ENCODE results near the gene DLGAP4.

The DLGAP4 gene

DNA sequence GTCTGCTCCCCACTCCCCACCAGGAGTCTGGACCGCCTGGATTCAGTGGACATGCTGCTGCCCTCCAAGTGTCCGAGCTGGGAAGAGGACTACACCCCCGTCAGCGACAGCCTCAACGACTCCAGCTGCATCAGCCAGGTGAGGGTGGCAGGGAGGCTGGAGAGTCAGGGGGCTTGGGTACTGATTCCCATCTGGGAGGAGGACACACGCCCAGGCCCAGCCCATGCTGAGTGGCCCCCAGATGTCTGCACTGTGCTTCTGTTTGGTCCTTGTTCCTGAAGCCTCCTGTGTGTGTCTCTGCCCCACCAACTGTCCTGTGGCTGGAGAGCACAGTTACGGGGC, 133.6 kb downstream of the DLGAP4 start:
- TF ChIP-seq, protein P1, sequence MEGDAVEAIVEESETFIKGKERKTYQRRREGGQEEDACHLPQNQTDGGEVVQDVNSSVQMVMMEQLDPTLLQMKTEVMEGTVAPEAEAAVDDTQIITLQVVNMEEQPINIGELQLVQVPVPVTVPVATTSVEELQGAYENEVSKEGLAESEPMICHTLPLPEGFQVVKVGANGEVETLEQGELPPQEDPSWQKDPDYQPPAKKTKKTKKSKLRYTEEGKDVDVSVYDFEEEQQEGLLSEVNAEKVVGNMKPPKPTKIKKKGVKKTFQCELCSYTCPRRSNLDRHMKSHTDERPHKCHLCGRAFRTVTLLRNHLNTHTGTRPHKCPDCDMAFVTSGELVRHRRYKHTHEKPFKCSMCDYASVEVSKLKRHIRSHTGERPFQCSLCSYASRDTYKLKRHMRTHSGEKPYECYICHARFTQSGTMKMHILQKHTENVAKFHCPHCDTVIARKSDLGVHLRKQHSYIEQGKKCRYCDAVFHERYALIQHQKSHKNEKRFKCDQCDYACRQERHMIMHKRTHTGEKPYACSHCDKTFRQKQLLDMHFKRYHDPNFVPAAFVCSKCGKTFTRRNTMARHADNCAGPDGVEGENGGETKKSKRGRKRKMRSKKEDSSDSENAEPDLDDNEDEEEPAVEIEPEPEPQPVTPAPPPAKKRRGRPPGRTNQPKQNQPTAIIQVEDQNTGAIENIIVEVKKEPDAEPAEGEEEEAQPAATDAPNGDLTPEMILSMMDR (IDR thresholded peaks at IDR 0.05; ENCODE audit: low read depth, low read length, missing control alignments), result no peak
- no peak overlapping the region for H3K4me3 ChIP-seq (ENCODE audit: low read depth, low read length)
- DNase-seq (ENCODE audit: low read depth), result no peak
- in situ Hi-C loops (cut with HindIII; ENCODE audit: low sequenced_read_pairs), result no loop called here

DNA sequence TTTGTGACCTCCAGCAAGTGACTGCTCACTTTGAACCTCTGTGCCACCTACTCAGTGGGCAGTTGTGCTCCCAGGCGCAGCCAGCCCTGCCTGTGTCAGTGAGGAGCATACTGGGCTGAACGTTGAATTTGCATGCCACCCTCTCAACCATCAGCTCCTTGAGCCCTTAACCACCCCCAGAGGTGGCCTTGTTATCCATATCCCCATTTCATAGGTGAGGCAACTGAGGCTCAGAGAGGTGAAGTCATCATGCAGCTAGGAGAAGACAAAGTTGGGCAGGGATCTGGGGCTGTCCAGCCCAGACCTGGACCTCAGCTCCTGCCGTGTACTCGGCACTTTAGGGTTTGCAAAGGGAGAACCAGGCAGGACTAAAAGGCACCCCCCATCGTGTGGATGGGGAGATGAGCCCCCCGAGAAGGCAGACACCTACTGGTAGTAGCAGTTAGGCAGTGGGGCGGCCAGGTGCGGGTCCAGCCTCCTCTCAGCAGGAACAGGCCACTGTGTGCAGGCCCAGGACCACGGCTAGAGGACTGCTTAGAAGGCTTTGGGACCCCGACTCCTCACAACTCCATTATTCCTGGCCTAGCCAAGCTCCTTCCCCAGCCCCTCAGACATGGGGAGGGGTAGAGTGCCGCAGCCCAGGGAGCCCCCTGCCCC, 134.4 kb downstream of the DLGAP4 start:
- H3K4me3 ChIP-seq (ENCODE audit: low read depth, low read length), result no peak overlapping the region
- no peak for DNase-seq (ENCODE audit: low read depth)
- TF ChIP-seq, protein P1 (IDR thresholded peaks at IDR 0.05; ENCODE audit: low read depth, low read length, missing control alignments), result no peak
- in situ Hi-C loops (cut with HindIII; ENCODE audit: low sequenced_read_pairs), result no loop called here

DNA sequence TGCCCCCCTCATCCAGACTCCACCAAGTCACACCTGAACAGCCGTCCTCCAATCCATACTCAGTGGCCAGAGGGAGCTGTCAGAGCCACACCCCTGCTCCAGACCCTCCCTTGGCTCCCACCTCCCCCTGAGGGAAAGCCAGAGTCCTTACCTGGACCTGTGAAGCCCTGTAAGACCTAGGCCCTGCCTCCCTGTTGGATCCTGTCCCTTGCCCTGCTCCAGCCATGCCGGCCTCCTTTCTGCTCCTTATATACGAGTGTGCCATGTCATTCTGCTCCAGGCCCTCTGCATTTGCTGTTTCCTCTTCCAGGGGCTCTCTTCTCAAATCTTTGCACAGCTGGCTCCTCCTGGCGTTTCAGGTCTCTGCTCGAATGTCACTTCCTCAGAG, 134.9 kb downstream of the DLGAP4 start:
- no peak for DNase-seq (ENCODE audit: low read depth)
- in situ Hi-C loops (cut with HindIII; ENCODE audit: low sequenced_read_pairs), result no loop called here
- no peak overlapping the region for H3K4me3 ChIP-seq (ENCODE audit: low read depth, low read length)
- TF ChIP-seq, protein P1 (IDR thresholded peaks at IDR 0.05; ENCODE audit: low read depth, low read length, missing control alignments), result no peak

DNA sequence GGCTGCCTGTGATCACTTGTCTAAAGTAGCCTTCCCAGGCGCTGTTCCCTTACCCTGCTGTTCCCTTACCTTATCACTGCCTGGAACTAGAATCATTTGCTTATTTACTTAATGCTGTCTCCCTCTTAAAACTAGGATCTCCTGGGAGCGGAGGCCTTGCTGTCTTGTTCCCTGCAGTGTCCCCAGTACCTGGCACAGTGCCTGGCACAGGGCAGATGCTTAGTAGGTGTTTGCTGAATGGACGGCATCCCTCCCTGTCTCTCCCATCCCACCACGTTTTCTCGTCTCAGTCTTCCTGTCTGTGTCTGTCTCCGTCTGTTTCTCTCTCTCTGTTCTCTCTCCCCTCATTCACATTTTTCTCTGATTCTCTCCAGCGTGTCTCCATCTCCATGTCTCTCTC, 135.3 kb downstream of the DLGAP4 start:
- no peak for DNase-seq (ENCODE audit: low read depth)
- TF ChIP-seq, protein P1 (IDR thresholded peaks at IDR 0.05; ENCODE audit: low read depth, low read length, missing control alignments), result no peak
- H3K4me3 ChIP-seq (ENCODE audit: low read depth, low read length), result no peak overlapping the region
- in situ Hi-C loops (cut with HindIII; ENCODE audit: low sequenced_read_pairs), result no loop called here

DNA sequence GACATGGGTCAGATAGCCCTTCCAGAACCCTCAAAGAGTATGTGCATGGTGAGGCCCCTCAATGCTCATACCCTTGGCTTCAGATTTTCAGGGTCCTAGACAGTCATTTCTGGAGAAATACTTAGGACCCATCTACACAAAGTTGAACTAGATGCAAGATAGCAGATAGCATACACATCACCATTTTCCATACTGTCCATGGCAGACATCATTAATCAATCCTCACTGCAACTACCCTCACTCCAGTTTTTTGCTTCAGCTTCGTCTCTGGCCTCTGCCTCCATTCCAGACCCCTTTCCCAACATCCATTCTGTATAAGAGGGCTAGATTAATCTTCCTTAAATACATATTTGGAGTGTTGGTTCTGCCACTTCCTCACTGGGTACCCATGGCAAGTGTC, 139.7 kb downstream of the DLGAP4 start:
- no peak for DNase-seq (ENCODE audit: low read depth)
- TF ChIP-seq, protein P1 (IDR thresholded peaks at IDR 0.05; ENCODE audit: low read depth, low read length, missing control alignments), result no peak
- H3K4me3 ChIP-seq (ENCODE audit: low read depth, low read length), result no peak overlapping the region
- in situ Hi-C loops (cut with HindIII; ENCODE audit: low sequenced_read_pairs), result no loop called here

DNA sequence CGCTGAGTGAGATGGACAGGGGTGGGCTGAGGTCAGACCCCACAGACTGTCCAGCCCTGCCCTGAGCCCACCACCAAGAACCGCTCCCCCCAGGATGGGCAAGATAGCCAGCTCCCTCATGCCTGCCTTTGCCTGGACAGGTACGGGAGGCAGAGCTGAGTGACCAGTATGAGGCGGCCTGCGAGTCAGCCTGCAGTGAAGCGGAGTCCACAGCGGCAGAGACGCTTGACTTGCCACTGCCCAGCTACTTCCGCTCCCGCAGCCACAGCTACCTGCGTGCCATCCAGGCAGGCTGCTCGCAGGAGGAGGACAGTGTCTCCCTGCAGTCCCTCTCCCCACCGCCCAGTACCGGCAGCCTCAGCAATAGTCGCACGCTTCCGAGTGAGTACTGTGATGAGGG, 140.4 kb downstream of the DLGAP4 start:
- TF ChIP-seq, protein P1 (IDR thresholded peaks at IDR 0.05; ENCODE audit: low read depth, low read length, missing control alignments), result no peak
- in situ Hi-C loops (cut with HindIII; ENCODE audit: low sequenced_read_pairs), result no loop called here
- DNase-seq (ENCODE audit: low read depth), result no peak
- H3K4me3 ChIP-seq (ENCODE audit: low read depth, low read length), result no peak overlapping the region

Data from astrocyte of the cerebellum (primary cell).